HG03432 (cell line): ENCODE measurements around the gene DCST2.
A peak's percentile ranks its signal among the peaks of the same experiment; 100 is the strongest.

Experiments
- ATAC-seq: cut with Tn5 transposase; IDR thresholded peaks from one replicate; pipeline ENCODE4 v1.9.1; 2021; ENCODE audit warnings: mild to moderate bottlenecking, moderate library complexity; ENCODE audit not compliant: unreplicated experiment

The DCST2 gene

DNA sequence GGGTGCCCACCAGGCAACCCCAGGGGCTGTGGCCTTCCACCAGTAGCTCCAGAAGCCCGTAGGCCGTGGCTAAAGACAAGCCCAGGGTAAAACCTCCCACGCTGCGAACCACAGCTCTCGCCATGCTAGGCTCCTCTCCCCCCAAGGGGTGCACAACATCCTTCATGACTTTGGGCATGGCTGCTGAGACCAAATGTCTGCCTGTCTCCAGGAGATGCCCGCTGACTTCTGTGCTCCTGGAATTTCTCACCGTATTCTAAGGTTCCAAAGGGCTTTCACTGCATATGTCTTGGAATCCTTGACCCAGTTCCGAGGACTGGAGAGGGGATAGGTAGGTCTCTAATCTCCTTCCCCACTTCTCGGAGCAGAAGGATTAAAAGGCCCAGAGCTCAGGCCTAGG, at the start of gene DCST2, which contains the start of gene DCST1:
DCST2 (minus strand) TSS at position 258 of the 400 bp plus-strand sequence; CDS start at position 178, 80 bp downstream.
DCST1 (plus strand) TSS at position 301 of the 400 bp plus-strand sequence. CDS start 213 bp downstream, outside the sequence.
- no peak for ATAC-seq

DNA sequence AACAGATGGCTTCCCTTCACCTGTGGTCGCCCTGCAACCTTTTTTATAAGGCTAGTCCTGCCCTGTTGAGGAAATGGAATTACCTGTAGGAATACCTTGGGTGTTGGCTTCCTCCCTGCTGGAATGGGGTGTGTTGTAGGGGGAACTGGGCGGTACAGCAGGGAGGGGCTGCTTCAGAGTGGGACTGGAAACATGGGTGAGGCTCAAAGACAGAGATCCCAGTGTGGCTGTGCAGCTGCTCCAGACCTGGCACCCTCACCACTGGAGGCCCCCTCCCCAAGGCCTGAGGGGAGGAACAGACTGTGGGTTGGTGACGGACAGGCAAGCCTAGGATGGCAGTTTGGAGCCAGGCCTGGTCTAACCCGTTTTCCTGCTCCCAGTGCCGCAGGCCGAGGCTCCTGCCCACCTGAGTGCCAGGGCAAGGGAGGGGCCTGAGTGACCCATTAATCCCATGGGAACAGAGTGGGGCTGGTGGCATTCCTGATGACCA, 49.5 kb upstream of the DCST2 start:
- ATAC-seq: no peak

DNA sequence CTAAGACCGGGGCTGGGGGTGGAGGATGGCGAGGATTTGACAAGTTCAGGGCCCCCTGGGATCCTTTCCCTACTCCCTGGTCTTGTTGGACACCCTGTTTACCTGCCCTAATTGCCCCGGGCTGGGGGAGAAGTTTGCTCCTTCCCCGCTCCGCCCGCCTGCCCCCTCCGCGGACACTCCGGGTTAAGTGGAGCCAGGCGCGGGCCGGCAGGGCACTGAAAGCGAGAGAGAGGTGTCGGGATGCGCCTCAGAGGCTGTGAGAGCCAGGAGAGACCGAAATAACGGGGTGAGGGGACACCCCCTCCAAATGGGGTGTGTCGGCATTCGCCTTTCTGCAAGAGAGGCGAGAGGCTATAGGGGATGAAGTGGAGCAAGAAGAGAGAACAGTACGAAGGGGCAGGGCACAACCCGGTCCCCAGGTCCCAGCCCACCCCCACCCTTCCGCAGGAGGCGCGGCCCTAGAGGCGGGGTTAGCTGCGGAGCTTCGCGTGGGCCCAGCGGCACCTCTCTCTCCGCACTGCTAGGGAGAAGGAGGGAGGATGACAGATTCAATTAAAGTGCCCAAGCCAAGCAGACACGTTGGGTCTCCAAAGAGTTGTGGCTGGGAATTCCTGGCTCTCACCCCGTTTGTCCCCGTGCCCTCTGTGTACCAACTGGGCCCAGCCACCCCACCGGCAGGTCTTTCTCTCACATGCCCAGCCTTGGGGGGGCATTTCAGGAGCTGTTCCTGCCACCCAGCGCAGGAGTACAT, 48.9 kb upstream of the DCST2 start:
- ATAC-seq: no peak

DNA sequence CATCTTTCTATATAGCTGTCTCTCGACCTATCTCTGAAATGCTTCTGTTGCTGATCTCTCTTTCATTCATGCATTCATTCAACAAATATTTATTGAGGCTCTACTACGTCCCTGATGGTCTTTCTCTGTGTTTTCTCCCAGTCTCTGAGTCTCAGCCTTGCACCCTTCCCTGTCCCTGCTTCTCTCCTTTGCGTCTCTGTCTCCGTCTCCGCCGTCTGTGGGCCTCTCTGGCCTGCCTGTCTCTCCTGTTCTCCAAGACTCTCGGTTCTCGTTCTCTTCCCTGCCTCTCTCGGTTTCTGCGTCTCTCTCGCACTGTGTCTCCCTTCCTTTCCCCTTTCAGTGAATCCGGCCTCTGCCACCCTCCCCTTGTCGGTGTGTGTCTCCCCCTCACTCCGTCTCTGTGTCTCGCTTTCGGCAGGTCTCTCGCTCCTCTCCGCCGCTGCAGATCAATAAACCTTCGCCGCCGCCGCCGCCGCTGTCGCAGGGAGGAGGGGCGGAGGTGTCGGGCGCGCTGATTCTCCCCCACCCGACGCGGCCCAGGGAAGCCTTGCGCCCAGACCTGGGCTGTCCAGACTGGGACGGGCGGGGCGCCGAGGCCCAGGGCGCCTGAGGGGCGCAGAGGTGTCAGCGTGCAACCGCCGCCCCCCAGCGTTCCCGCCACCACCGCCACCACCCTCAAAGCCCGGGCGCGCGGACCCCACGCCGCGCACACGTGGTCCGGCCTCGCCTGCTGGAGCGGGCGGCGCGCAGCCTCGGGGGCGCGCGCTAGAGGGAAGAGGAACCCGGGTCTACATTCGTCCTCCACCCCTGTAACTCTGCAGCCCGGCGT, 48.1 kb upstream of the DCST2 start:
- ATAC-seq: no peak

DNA sequence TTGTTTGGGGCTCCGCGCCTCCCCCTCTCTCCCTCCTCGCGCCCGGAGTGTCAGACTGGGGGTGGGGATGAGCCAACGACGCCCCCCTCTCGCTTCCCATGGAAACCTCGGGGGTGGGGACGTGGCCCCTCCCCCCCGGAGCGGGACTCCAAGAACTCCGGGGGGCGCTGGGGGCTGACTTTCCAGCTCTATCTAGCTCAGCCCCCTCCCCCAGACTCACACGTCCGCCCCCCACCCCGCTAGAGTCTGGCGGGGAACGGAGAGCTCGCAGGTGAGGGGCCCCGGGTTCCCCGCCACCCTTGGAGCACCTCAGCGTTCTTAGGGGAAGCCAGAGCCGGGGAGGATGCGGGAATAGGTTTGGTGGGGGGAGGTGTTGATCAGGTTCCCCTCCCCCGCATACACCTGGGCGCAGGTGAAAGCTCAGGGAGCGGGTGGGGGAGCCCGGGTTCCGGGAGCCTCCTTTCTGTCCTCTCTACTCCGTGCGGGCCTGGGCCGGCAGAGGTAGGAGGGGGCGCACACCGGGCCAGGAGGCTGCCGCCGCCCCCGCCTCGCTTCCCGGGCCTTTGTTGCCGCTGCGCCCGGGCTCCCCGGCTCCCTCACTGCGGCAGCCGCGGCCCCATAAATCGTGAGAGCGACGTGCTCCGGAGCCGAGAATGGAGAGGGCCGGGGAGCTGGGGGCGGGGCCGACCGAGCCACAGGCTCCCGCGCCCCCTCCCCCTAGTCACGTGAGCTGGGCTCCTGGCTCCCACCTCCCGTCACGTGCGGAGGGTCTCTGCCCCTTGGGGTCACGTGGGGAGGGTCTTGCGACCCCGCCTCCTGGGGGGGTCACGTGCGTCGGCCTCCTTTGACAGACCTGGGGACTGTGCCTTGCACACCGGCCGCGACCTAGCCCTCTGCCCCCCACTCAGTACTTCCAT, 47.0 kb upstream of the DCST2 start:
- no peak for ATAC-seq

DNA sequence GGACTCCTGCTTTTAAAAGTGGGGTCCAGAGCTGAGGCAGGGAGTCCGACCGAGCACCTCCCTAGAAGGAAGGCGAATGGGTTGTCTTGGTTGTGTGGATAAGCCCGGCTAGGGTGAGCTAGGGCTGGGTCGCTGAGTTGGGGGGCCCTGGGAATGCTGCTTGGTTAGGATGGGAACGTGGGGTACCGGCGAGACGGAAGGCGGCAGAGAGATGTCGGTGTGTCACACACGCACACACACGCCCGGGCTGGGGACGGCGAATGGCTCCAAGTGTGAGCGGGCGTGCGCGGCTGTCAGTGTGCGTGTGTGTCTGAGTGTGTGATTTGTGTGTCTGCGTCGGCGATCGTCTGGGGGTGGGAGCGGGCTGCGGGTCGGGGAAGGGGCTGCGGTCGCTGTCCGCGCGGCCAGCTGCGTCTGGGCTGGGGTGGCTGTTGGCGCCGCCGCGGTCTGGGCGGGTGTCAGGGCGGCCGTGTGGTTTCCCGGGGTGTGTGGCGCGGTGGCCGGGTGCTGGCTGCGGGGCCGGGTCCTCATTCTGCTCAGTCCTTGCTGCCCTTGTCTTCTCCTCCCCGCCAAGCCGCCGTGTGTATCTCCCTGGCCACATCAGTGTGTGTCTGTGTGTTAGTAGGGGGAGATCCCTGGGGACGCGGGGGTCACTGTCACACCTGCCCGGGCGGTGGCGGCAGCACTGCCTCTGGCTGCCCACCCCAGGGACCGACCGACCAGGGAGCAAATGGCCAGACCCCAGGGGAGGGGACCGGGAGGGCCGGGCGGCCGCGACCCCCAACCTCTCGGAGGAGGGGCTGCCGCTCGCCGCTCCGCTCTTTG, 46.1 kb upstream of the DCST2 start:
- no peak for ATAC-seq

DNA sequence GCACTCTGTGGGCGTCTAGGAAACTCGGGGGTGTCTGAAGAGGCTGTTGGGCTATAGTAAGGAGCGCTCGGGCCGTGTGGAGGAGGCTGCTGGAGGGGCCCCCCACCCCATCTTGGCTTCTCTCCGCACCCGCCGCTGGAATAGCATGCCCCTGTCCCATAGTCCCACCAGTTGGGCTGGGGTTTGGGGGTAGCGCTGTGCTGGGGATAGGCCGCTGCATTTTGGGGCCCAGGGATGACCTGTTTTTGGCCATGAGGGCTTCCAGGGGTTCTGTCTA, 45.6 kb upstream of the DCST2 start:
- ATAC-seq: no peak

DNA sequence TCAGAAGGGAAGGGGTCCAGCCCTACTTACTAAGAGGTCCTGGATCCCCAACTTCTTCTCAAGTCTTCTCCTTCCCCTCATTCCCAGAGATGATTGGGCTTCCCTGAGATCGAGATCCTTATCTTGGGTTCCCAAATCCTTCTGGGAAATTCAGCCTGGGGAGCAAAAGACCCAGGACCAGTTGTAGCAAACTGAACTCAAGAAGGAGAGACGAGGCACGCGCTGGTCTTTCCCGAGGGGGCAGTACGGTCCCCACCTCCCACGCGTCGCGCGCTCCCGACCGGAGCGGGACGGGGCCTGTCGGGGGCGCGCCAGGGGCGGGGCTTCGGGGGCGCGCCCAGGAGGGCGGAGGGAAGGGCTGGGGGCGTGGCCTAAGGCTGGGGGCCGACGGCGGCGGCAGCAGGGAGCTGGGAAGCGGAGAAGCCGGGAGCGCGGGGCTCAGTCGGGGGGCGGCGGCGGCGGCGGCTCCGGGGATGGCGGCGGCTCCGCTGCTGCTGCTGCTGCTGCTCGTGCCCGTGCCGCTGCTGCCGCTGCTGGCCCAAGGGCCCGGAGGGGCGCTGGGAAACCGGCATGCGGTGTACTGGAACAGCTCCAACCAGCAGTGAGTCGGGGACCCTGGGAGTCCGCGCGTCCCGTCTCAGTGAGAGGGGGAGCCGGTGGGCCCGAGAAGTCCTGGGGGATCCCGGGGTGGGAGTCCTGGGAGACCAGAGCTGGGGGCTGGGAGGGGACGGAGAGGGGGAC, 45.1 kb upstream of the DCST2 start, which contains the start of gene EFNA3:
EFNA3 (plus strand) TSS at position 369 of the 741 bp plus-strand sequence; CDS start at position 474, 105 bp downstream.
- no peak for ATAC-seq

DNA sequence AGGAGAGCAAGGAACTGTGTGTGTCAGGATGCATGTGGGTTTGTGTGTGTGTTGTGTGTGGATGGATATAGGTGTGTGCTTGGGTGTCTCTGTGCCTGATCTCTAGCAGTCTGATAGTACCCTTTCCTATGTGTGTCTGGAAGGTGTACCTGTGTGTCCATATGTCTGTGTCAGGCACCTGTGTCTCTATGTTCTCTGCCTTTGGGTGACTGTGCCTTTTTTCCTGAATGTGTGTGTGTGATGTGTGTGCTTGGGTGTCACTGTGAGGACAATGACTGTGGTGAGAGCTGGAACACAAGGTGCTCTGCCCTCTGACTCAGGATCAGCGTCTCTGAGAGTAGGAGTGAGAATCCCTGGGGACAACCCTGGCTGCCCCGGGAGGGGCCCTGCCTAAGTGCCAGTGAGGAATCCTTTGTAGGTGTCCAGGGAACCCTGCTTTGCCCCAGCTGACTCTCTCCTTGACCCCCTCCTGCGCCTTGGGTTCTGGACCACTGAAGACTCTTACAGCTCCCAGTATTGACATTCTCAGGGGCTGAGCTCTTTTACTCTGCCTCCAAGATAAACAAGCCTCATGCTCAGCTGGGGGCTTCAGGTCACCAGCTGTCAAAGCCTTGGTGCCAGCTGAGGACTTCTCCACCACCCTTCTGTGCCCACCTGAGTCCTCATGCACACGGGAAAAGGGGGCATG, 44.3 kb upstream of the DCST2 start:
- ATAC-seq: no peak

DNA sequence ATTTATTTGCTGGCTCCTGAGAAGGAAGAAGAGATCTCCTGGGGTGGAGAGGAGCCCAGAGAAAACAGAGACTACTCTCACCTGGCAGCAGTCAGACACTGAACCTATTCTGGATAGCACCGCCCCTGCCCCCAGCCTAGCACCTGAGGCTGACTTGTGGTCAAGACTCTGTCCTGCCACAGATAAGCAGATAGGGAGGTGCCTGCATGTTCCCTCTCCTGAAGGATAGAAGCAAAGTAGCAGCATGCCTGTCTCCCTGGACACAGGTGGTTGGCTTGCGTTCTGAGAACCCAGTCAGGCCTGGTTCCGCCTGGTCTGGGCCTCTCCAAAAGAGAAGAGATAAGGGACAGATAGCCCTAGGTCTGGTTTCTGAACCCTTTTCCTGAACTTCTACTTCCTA, 43.8 kb upstream of the DCST2 start:
- ATAC-seq: no peak

DNA sequence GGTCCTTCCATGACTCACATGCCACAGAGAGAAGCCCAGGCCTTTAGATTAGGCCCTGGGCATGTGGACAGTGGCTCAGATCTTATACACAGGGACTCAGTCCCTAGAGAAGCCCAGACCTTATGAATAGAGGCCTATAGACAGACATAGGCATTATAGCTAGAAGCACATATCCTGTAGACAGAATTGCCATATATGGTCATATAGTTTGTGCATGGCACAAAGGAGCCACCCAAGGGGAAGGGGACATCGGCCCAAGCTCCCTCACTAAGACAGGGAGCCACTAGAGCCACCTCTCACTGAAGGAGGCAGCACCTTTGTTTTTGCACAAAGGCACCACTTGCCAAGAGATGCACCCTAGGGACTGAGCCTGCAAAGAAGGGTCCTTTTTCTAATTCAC, 42.8 kb upstream of the DCST2 start:
- ATAC-seq: no peak

DNA sequence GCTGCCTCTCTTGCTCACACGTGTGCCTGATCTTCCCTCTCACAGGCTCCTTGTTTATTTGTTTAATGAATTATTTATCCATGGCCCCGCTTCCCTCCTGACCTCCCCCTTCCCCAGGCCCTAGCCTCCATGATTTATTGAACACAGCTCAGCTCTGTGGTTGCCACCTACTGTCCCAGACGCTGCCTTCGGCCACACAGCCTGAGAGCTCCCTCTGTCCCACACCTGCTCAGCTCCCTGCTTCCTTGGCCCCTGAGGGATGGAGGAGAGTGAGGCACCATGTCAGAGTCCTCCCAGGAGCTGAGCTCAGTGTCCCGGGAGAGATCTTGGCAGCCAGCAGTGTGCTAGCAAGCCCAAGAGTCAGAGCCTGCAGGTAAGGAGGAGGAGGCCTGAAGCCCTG, 42.0 kb upstream of the DCST2 start:
- ATAC-seq: no peak

DNA sequence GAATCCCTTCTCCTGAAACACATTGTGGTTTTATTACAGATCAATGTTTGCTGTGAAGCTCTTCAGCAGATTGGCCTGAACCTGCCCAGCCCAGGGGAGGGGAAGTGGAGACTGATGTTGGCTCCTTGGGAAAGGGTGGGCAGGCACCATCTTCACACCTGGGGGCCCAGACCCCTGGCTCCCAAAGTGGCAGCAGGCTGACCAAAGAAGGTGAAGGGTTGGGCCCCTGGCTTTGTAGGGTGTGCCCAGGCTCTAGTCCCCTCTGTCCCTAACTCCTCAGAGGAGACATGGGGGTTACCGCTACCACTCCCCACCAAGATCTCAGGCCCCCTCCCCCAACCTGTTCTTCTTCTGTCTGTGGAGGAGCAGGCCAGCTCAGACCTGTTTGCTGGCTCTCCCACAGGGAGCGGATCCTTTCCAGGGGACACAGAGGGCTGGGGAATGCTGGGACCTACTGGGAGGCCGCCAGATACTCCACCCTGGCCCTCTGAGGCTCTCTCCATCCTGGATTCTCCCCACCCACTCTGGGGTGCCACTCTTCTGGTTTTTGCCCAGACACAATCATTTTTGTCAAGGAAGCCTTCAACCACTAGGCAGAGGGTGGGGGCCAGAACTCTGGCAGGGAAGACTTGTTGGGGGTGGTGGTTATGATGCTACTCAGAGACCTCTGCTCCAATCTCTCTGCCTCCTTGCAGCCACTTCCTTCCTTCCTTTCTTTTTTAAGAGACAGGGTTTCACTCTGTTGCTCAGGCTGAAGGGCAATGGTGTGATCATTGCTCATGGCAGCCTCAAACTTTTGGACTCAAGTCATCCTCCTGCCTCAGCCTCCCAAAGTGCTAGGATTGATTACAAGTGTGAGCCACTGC, 40.0 kb upstream of the DCST2 start:
- ATAC-seq: no peak

DNA sequence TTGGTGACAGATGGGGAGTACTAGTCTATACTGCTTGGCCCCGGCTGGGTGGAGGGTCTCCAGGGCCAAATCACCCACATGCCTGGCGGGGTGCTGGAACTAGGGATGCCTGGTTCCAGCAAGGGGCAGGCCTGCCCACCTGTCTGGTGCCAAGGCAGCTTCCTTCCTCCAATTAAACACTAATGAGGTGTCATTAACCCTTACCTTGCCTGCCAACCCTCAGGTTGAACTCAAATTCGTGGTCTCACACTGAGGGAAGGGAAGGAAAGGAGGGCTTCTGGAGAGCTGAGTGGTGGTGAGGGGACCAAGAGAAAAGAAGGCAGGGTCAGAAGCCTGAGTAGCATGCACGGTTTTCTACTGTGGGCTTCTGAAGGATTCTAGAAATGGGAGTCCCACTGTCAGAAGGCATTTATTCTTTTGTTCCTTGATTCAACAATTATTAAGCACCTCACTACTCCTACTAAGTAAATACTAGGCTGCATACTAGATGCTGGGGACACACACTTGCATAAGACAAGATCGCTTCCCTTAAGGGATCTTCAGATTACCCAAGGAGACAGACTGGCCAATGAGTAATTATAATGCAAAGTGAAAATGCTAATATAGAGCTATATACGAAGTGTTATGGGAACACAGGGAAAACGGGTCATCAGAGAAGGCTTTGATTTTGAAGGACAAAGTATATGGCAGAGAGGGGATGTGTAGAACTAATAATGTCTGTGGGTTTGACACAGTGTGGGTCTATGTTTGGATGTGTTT, 39.1 kb upstream of the DCST2 start:
- no peak for ATAC-seq

DNA sequence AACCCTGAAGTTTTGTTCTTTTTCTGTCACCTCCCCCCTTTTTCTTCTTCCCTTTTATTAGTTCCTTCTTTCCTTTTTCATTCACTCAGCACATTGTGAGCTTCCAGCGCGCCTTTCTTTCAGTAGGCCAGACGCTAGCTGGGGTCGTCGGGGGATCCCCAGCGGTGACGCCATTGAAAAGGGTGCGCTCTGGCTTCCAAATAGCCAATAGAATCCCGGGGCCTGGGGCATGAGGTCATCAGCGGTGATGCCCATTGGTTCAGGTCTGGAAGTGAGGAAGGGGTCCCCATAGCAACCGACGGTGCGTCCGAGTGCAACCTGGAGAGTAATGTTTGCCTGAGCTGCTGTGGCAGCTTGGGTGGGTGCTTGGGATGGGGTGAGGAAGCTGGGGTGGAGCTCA, 38.1 kb upstream of the DCST2 start:
- no peak for ATAC-seq

DNA sequence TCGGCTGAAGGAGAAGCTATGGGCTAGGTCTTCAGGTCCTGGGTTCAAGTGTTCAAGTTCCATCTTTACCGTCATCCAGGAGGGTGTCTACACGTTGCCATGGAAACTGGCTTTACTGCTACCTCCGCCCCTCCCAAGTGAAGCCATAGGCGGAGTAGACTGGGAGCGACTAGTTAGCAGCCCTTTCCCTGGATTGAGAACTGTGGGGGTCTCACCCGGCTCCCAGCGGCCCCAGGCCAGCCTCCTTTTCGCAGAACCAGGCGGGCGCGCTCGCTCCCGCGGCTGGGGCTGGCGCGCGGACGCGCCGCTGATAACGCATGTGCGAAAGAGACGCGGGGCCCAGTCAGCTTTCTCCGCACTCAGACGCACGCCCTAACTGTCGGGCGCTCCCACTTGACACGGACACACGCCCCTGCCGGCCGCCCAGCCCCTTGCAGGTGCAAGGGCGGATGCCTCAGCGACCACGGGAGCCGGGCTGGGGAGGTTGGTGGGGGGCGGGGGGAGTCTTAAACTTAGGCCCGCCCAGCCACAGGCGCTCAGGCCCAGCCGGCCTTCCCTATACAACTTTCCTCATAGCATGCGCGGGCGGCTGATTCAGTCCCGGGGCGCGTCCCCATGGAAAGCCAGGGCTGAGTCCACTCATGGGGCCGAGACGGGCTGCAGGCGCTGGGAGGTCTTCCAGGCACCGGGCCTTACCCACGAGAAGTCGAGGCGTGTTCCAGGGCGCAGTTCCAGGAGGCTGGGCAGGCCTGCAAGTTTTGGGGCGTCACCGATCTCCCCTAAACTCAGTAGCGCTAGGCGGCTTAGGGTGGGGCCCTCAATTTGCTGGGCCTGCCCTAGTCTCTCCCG, 37.4 kb upstream of the DCST2 start:
- ATAC-seq: peak; percentile 79
